Measurements from ENCODE around the gene TEAD1. TPM values are rescaled to one million over a fixed set of nuclear protein-coding genes. Genes with fewer than 3 reads are reported as not detected.

Gene TEAD1
- total and polyA plus RNA-seq, 9 donors, result 20.0 to 84.1 (median 67.6) TPM

- TF ChIP-seq POLR2A (IDR thresholded peaks at IDR 0.05) (no peak), EP300 (IDR thresholded peaks at IDR 0.05) (no peak), CTCF (IDR thresholded peaks at IDR 0.05) (no peak)
- 92 to 97% (median 93%) methylated on average over 4 of the region's 4 CpGs for WGBS, 3 donors
- no peaks in the 10 kb centered on the region for H3K9me3 ChIP-seq
- intact Hi-C loops (cut with DNase I), result loop anchor here in 1 of 4 donors (10.0 kb wide), 1 partner anchor 52 kb away; no protein-coding TSS in a partner anchor
- peaks cover 14% of the 10 kb centered on the region for H3K4me1 ChIP-seq (ENCODE audit: insufficient read depth)
- no peak overlapping the region for H3K27ac ChIP-seq
- H3K36me3 ChIP-seq, result no peaks in the 10 kb centered on the region
- DNase-seq, result no peak
- no peak overlapping the region for H3K4me3 ChIP-seq
- no peaks in the 10 kb centered on the region for H3K27me3 ChIP-seq
Observed at GRCh38 chr11:12822392-12823022, 148.3 kb downstream of the TEAD1 start.

GRCh38 chr11:12824281-12825041, 150.2 kb downstream of the TEAD1 start:
- intact Hi-C loops (cut with DNase I), result loop anchor here in 2 of 4 donors (5.0 to 10.0 kb wide), 2 partner anchors 50 to 58 kb away; no protein-coding TSS in a partner anchor
- Histone ChIP-seq H3K36me3 (no peaks in the 10 kb centered on the region), H3K4me3 (no peak overlapping the region), H3K27me3 (no peaks in the 10 kb centered on the region), H3K27ac (peak overlapping the region in 1 of 2 donors; percentile 75), H3K4me1 (ENCODE audit: insufficient read depth) (peaks cover 21% of the 10 kb centered on the region), H3K9me3 (no peaks in the 10 kb centered on the region)
- 15 to 31% (median 15%) methylated on average over 10 of the region's 10 CpGs for WGBS, 3 donors
- TF ChIP-seq CTCF (IDR thresholded peaks at IDR 0.05) (no peak), POLR2A (IDR thresholded peaks at IDR 0.05) (no peak), EP300 (IDR thresholded peaks at IDR 0.05) (no peak)
- peak in 2 of 5 donors; percentile 35 to 56 for DNase-seq

GRCh38 chr11:12826441-12826840, 152.2 kb downstream of the TEAD1 start:
- WGBS, 3 donors, result 88 to 92% (median 91%) methylated on average over 2 of the region's 2 CpGs
- intact Hi-C loops (cut with DNase I), result loop anchor here in 2 of 4 donors (5.0 to 10.0 kb wide), 2 partner anchors 48 to 56 kb away; no protein-coding TSS in a partner anchor
- H3K27ac ChIP-seq, result no peak overlapping the region
- no peak for DNase-seq
- peaks cover 32% of the 10 kb centered on the region for H3K4me1 ChIP-seq (ENCODE audit: insufficient read depth)
- no peak overlapping the region for H3K4me3 ChIP-seq
- TF ChIP-seq CTCF (IDR thresholded peaks at IDR 0.05) (no peak), EP300 (IDR thresholded peaks at IDR 0.05) (no peak), POLR2A (IDR thresholded peaks at IDR 0.05) (no peak)
- H3K36me3 ChIP-seq, result no peaks in the 10 kb centered on the region
- no peaks in the 10 kb centered on the region for H3K9me3 ChIP-seq
- H3K27me3 ChIP-seq, result no peaks in the 10 kb centered on the region

- no peak for DNase-seq
- Histone ChIP-seq H3K27ac (peak overlapping the region in 1 of 2 donors; percentile 78), H3K27me3 (no peaks in the 10 kb centered on the region), H3K4me1 (ENCODE audit: insufficient read depth) (peaks cover 32% of the 10 kb centered on the region), H3K36me3 (no peaks in the 10 kb centered on the region), H3K4me3 (no peak overlapping the region), H3K9me3 (no peaks in the 10 kb centered on the region)
- no peak for TF ChIP-seq CTCF (IDR thresholded peaks at IDR 0.05)
- no peak for TF ChIP-seq POLR2A (IDR thresholded peaks at IDR 0.05)
- TF ChIP-seq EP300 (IDR thresholded peaks at IDR 0.05), result no peak
- intact Hi-C loops (cut with DNase I), result loop anchor here in 2 of 4 donors (5.0 to 10.0 kb wide), 2 partner anchors 47 to 55 kb away; no protein-coding TSS in a partner anchor
- WGBS, 3 donors, result 70 to 87% (median 82%) methylated on average over 1 of the region's 1 CpG
Observed at GRCh38 chr11:12827369-12827768, 153.1 kb downstream of the TEAD1 start.
